Thoracic aorta (tissue), 2 donors: Measurements from ENCODE around the gene GATD1. TPM values are rescaled to one million over a fixed set of nuclear protein-coding genes. Genes with fewer than 3 reads are reported as not detected.

ENCODE experiments used
- ATAC-seq: fragments of 150-250 bp; one replicate; pipeline ENCODE4 v1.8.0; 2017; ENCODE audit warnings: low read depth; ENCODE audit not compliant: insufficient number of reproducible peaks, low FRiP score
- DNase-seq: peaks from one replicate; pipeline ENCODE4 v3.0.0-alpha.2; 2020; ENCODE audit warnings: low spot score
- H3K27ac ChIP-seq, 2 donors: fragments of 200-600 bp; sonication (generic); 1 replicate in 1 of 2; 2 replicates in 1 of 2; pipeline ENCODE4 v1.5.1; 2016; ENCODE audit warnings: mild to moderate bottlenecking in 2 of 2, moderate library complexity in 2 of 2
- H3K27me3 ChIP-seq: fragments of 200-600 bp; sonication (generic); replicated peaks from 2 replicates; pipeline ENCODE4 v1.6.0; 2016; ENCODE audit warnings: mild to moderate bottlenecking; ENCODE audit not compliant: insufficient read depth
- H3K36me3 ChIP-seq: fragments of 200-600 bp; sonication (generic); one replicate; pipeline ENCODE4 v1.5.1; 2016
- H3K4me1 ChIP-seq, 2 donors: fragments of 200-600 bp; sonication (generic); 1 replicate in 1 of 2; 2 replicates in 1 of 2; pipeline versions ENCODE4 v1.5.1 to v1.6.0; 2016; ENCODE audit warnings: low read depth in 2 of 2, mild to moderate bottlenecking in 1 of 2; ENCODE audit not compliant: control insufficient read depth in 1 of 2
- H3K4me3 ChIP-seq: fragments of 200-600 bp; sonication (generic); 2 replicates; pipeline ENCODE4 v1.5.1; 2016; ENCODE audit warnings: mild to moderate bottlenecking
- H3K9me3 ChIP-seq: fragments of 200-600 bp; sonication (generic); 2 replicates; pipeline ENCODE4 v1.5.1; 2016
- CTCF ChIP-seq: fragments of 200-600 bp; sonication (generic); IDR thresholded peaks from one replicate; pipeline ENCODE4 v1.5.1; 2019; ENCODE audit warnings: antibody characterized with exemption
- total RNA-seq, 2 donors: library from RNA; depleted of rRNA; stranded (reverse); fragments of >200 nt; gene quantifications; one replicate each; pipeline versions ENCODE4 v1.1.0 to v1.2.3, GENCODE V29; 2016

GATD1 gene
- total RNA-seq, 2 donors from 2014 or later, result 32.5 to 48.7 TPM

DNA sequence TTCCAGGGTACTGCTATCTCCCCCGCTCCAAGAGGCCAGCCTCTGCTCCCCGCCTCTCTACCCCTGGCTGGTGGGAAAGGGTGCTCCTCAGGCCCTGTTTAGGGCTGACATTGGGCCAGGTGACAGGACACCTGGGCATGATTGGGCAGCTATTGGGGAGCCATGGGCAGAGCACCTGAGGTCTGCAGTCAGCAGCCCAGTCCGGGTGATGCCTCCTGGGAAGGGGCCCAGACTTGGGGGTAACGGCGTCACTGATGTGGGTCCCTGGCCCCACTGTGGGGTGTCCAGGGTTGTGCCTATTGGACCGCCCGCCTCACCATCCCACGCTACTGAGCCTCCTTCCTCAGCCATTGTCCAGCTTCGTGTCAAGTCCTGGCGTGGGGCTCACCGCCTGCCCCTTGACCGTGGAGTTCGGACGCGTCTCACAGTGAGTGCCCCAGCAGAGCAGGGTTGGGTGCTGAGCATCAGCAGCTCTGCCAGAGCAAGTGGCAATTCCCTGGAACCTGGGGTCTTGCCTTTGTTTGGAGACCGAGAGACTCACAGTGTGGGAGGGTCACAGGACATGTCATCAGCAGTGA, 2.8 kb upstream of the GATD1 start:
- DNase-seq, result no peak
- H3K4me1 ChIP-seq, result peaks cover 15 to 41% of the 10 kb centered on the region in 2 donors
- TF ChIP-seq CTCF, result no peak
- H3K27ac ChIP-seq, result no peak overlapping the region
- no peak overlapping the region for H3K4me3 ChIP-seq
- H3K27me3 ChIP-seq, result no peaks in the 10 kb centered on the region
- no peak for ATAC-seq
- no peaks in the 10 kb centered on the region for H3K9me3 ChIP-seq
- H3K36me3 ChIP-seq, result no peaks in the 10 kb centered on the region

DNA sequence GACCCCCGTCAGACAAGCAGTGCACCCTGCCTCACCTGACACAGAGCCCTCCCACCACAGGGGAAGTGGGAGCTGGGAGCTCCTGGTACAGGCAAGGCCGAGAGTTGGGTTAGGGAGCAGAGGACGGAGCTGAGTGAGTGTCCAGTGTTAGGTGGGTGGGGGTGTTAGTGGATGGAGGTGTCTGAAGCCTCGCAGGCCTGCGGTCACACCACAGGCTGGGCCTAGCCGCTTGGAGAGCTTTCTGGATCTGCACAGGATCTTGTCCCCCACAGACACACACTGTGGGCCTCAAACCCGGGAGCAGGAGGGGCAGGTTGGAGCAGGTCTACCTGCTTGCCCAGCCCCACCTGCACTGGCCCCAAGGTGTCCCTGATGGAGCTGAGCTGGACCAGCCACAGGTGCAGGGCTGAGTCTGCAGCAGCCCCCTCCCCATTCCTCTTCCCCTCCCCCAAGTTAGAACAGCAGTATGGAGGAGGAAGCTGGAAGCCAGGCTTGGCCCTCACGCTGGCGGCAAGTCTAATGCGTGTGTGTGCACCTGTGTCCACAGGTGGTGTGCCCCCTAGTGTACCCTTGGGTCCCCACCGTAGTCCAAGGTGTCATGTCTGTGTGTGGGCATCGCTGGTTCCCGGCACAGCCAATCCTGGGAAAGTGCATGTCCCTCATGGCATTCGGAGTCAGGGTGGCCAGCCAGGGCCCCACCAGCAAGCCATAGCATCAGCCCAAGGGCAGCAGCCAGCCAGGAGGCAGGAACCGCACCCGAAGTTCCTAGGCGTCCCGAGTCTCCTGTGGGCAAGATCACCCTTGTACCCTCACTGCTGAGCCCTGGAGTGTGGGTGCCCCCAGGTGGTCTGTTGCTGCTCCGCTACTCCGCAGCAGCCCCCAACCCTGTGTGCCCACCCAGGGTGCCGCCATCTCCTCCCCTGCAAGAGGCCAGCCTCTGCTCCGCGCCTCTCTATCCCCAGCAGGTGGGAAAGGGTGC, 2.0 kb upstream of the GATD1 start:
- no peak for TF ChIP-seq CTCF
- Histone ChIP-seq H3K27ac (no peak overlapping the region), H3K9me3 (no peaks in the 10 kb centered on the region), H3K27me3 (no peaks in the 10 kb centered on the region), H3K4me3 (no peak overlapping the region), H3K4me1 (peaks cover 15 to 45% of the 10 kb centered on the region in 2 donors), H3K36me3 (no peaks in the 10 kb centered on the region)
- DNase-seq (no peak), ATAC-seq (no peak)

DNA sequence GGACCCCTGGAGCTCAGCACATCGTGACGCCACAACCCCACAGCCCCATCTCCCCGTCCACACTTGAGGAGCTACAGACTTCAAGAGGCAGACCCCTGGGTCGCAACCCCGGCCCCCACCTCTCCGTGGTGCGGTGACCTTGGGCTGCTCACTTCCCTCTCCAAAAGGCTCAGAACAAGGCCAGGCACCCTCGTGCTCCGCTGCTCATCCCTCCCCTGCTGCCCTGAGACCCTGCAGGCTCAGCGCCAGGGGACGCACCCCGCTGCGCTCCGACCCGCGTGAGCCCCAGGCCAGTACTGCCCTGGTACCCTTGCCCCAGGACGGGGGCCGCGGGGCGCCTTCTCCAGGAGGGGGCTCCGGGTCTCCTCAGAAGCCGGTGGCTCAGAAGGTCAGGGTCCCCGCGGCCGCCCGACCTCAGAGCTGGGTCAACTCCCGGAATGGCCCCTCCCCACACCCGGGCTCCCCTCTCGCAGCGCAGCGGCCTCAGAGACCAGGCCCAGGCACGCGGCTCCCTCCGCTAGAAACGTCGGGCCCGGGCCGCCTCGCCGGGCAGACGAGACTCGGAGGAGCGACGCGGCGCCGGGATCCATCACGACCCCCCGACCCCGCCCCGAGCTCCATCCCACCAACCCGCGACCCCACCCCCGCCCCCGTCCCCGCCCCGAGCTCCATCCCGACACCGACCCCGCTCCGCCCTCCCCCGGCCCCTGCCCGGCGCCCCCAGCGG, 563 bp downstream of the GATD1 start:
- DNase-seq, result no peak
- Histone ChIP-seq H3K4me1 (peaks cover 15 to 34% of the 10 kb centered on the region in 2 donors), H3K27ac (peak overlapping the region; percentile 58 to 60)

GRCh38 chr11:776263-776560, 1.1 kb downstream of the GATD1 start:
- Histone ChIP-seq H3K27ac (no peak overlapping the region), H3K9me3 (no peaks in the 10 kb centered on the region), H3K4me3 (peak overlapping the region; percentile 89), H3K27me3 (no peaks in the 10 kb centered on the region), H3K36me3 (peaks cover 6% of the 10 kb centered on the region), H3K4me1 (peaks cover 15 to 34% of the 10 kb centered on the region in 2 donors)
- ATAC-seq, result no peak
- no peak for DNase-seq
- no peak for TF ChIP-seq CTCF

More for the DNA sequence above, 563 bp downstream of the GATD1 start:
- Histone ChIP-seq H3K4me3 (peak overlapping the region; percentile 89), H3K27me3 (no peaks in the 10 kb centered on the region), H3K36me3 (peaks cover 5% of the 10 kb centered on the region), H3K9me3 (no peaks in the 10 kb centered on the region)
- ATAC-seq, result no peak
- no peak for TF ChIP-seq CTCF
